Natural killer cell (primary cell): ENCODE measurements around the gene FIGNL2. TPM values are rescaled to one million over a fixed set of nuclear protein-coding genes. Genes with fewer than 3 reads are reported as not detected.

Experiments
- ATAC-seq, 3 donors: fragments of 150-1000 bp in 2 of 3; fragments of 200-7000 bp in 1 of 3; cut with Tn5 transposase; 1 replicate in 1 of 3; 2 replicates in 2 of 3; pipeline ENCODE4 v1.10.0; 2021; ENCODE audit warnings: mild to moderate bottlenecking in 2 of 3, moderate library complexity in 2 of 3
- DNase-seq, 2 donors: peaks; one replicate each; pipeline versions ENCODE4 v3.0.0 to v3.0.0-alpha.2; 2013 to 2021; ENCODE audit warnings: mixed read lengths in 1 of 2
- H3K27ac ChIP-seq: one replicate; pipeline ENCODE4 v1.5.1; 2013; ENCODE audit warnings: mild to moderate bottlenecking, low read length
- H3K27me3 ChIP-seq: one replicate; pipeline ENCODE4 v1.6.1; 2013; ENCODE audit warnings: low read length; ENCODE audit not compliant: control insufficient read depth, insufficient read depth
- H3K36me3 ChIP-seq: one replicate; pipeline ENCODE4 v1.6.1; 2013; ENCODE audit warnings: low read length; ENCODE audit not compliant: control insufficient read depth, insufficient read depth
- H3K4me1 ChIP-seq: one replicate; pipeline ENCODE4 v1.6.1; 2013; ENCODE audit warnings: low read length; ENCODE audit not compliant: control insufficient read depth, insufficient read depth
- H3K4me3 ChIP-seq: one replicate; pipeline ENCODE4 v1.5.1; 2013; ENCODE audit warnings: low read length
- H3K9me3 ChIP-seq: one replicate; pipeline ENCODE4 v1.6.1; 2013; ENCODE audit warnings: low read length; ENCODE audit not compliant: control insufficient read depth, insufficient read depth
- H3K27ac Mint-ChIP-seq, 2 donors: one replicate each; pipeline ENCODE4 v1.8.0; 2022; ENCODE audit warnings: mild to moderate bottlenecking in 2 of 2, mixed read lengths in 2 of 2, moderate library complexity in 1 of 2
- H3K27me3 Mint-ChIP-seq, 2 donors: one replicate each; pipeline ENCODE4 v1.8.0; 2022; ENCODE audit warnings: low read depth in 2 of 2, mixed read lengths in 2 of 2
- H3K36me3 Mint-ChIP-seq: one replicate; pipeline ENCODE4 v1.8.0; 2022; ENCODE audit warnings: mixed read lengths
- H3K4me1 Mint-ChIP-seq, 2 donors: one replicate each; pipeline ENCODE4 v1.8.0; 2022; ENCODE audit warnings: mixed read lengths in 2 of 2
- H3K4me3 Mint-ChIP-seq: one replicate; pipeline ENCODE4 v1.8.0; 2022; ENCODE audit warnings: mild to moderate bottlenecking, moderate library complexity, mixed read lengths
- H3K9me3 Mint-ChIP-seq, 2 donors: one replicate each; pipeline ENCODE4 v1.8.0; 2022; ENCODE audit warnings: mixed read lengths in 2 of 2
- WGBS: methylation state at CpG from one replicate; pipeline ENCODE4 v1.1.7; 2013; ENCODE audit warnings: missing lambda C conversion rate; ENCODE audit not compliant: insufficient coverage; 5-methylcytosine and 5-hydroxymethylcytosine counted together
- intact Hi-C: fragments of 100-400 bp; cut with micrococcal nuclease; formaldehyde crosslinking; loops from one replicate; pipeline ENCODE4 v1.14.2; 2022
- total RNA-seq, 4 donors: library from RNA; stranded (reverse); fragments of 120-200 nt in 1 of 4; gene quantifications; one replicate each; pipeline versions ENCODE4 v1.2.3 to v1.2.4, GENCODE V29; 2013 to 2022
- TF ChIP-seq, protein P1 (sequence below): fragments of 200-600 bp; IDR thresholded peaks from one replicate; pipeline ENCODE4 v1.8.0; 2022; ENCODE audit warnings: antibody characterized with exemption

The FIGNL2 gene
- total RNA-seq, 3 donors from 2014 or later (not counting 1 experiment from before 2014, with no cell fraction given), result 1.4 to 1.6 (median 1.5) TPM

GRCh38 chr12:51785906-51786305, 62.6 kb downstream of the FIGNL2 start:
- ATAC-seq, result no peak
- intact Hi-C loops, result no loop called here
- H3K4me3 ChIP-seq, result no peak overlapping the region
- WGBS, result 100% methylated on average over 1 of the region's 2 CpGs
- no peak overlapping the region for H3K4me3 Mint-ChIP-seq
- no peak for DNase-seq
- H3K27ac ChIP-seq, result no peak overlapping the region
- H3K9me3 ChIP-seq, result no peaks in the 10 kb centered on the region
- no peaks in the 10 kb centered on the region for H3K36me3 ChIP-seq
- no peaks in the 10 kb centered on the region for H3K4me1 Mint-ChIP-seq
- no peaks in the 10 kb centered on the region for H3K9me3 Mint-ChIP-seq
- no peaks in the 10 kb centered on the region for H3K36me3 Mint-ChIP-seq
- H3K27ac Mint-ChIP-seq, result no peak overlapping the region
- no peaks in the 10 kb centered on the region for H3K4me1 ChIP-seq
- TF ChIP-seq, protein P1, sequence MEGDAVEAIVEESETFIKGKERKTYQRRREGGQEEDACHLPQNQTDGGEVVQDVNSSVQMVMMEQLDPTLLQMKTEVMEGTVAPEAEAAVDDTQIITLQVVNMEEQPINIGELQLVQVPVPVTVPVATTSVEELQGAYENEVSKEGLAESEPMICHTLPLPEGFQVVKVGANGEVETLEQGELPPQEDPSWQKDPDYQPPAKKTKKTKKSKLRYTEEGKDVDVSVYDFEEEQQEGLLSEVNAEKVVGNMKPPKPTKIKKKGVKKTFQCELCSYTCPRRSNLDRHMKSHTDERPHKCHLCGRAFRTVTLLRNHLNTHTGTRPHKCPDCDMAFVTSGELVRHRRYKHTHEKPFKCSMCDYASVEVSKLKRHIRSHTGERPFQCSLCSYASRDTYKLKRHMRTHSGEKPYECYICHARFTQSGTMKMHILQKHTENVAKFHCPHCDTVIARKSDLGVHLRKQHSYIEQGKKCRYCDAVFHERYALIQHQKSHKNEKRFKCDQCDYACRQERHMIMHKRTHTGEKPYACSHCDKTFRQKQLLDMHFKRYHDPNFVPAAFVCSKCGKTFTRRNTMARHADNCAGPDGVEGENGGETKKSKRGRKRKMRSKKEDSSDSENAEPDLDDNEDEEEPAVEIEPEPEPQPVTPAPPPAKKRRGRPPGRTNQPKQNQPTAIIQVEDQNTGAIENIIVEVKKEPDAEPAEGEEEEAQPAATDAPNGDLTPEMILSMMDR, result no peak
- peaks cover 0 to 3% of the 10 kb centered on the region in 2 donors for H3K27me3 Mint-ChIP-seq
- no peaks in the 10 kb centered on the region for H3K27me3 ChIP-seq

GRCh38 chr12:51784688-51785087, 63.8 kb downstream of the FIGNL2 start:
- ATAC-seq, result no peak
- no peak overlapping the region for H3K4me3 ChIP-seq
- Mint-ChIP-seq H3K36me3 (no peaks in the 10 kb centered on the region), H3K4me1 (no peaks in the 10 kb centered on the region), H3K9me3 (no peaks in the 10 kb centered on the region), H3K27ac (no peak overlapping the region), H3K27me3 (peaks cover 0 to 3% of the 10 kb centered on the region in 2 donors), H3K4me3 (no peak overlapping the region)
- intact Hi-C loops, result no loop called here
- H3K27me3 ChIP-seq, result no peaks in the 10 kb centered on the region
- 42% methylated on average over 2 of the region's 3 CpGs for WGBS
- no peaks in the 10 kb centered on the region for H3K9me3 ChIP-seq
- no peak for DNase-seq
- H3K27ac ChIP-seq, result no peak overlapping the region
- no peaks in the 10 kb centered on the region for H3K4me1 ChIP-seq
- no peaks in the 10 kb centered on the region for H3K36me3 ChIP-seq
- TF ChIP-seq, protein P1, result no peak

DNA sequence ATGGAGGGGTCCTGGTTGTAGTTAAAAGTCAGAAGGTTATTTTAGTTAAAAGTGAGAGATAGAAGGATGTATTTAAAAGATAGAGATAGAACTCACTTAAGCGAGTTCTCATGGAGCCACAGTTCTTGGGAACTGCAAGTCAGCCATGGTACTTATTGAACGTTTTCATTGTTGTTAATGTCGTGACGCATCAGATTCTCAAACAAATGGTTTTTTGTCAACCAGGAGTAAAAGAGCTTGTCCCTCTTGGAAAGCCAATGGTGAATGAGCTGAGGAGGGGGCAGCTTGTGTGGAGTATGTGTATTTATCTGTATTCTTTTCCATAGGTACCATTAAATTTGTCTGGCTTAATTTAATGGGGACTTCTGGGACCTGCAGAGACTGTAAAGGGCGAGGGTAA, 68.6 kb downstream of the FIGNL2 start:
- no peak overlapping the region for H3K4me3 ChIP-seq
- Mint-ChIP-seq H3K9me3 (no peaks in the 10 kb centered on the region), H3K27ac (no peak overlapping the region), H3K27me3 (peaks cover 5 to 6% of the 10 kb centered on the region in 2 donors), H3K4me3 (no peak overlapping the region), H3K4me1 (no peaks in the 10 kb centered on the region), H3K36me3 (no peaks in the 10 kb centered on the region)
- H3K9me3 ChIP-seq, result no peaks in the 10 kb centered on the region
- WGBS, result 94% methylated on average over 5 of the region's 5 CpGs
- no peaks in the 10 kb centered on the region for H3K36me3 ChIP-seq
- ATAC-seq (no peak), DNase-seq (no peak)
- intact Hi-C loops, result no loop called here
- no peaks in the 10 kb centered on the region for H3K27me3 ChIP-seq
- TF ChIP-seq, protein P1, result no peak
- H3K27ac ChIP-seq, result no peak overlapping the region
- no peaks in the 10 kb centered on the region for H3K4me1 ChIP-seq

DNA sequence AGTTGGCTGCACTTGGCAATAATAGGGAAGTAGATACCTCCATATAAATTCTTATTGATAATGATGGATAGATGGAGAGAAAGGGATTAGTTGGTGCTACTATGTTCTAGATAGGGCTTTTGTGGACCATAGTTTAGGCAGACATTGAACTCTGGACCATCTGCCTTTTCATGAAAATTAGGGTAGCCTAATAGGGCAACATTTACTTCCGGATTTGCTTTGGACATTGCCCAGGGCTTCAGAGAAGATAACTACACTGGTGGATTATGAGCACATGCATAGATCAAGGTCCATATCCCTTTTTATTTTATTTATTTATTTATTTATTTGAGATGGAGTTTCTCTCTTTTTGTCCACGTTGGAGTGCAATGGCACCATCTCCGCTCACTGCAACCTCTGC, 70.5 kb downstream of the FIGNL2 start:
- Mint-ChIP-seq H3K9me3 (no peaks in the 10 kb centered on the region), H3K27ac (no peak overlapping the region), H3K4me1 (no peaks in the 10 kb centered on the region), H3K36me3 (no peaks in the 10 kb centered on the region), H3K4me3 (no peak overlapping the region), H3K27me3 (peaks cover 5 to 6% of the 10 kb centered on the region in 2 donors)
- Histone ChIP-seq H3K27me3 (no peaks in the 10 kb centered on the region), H3K9me3 (no peaks in the 10 kb centered on the region), H3K4me1 (no peaks in the 10 kb centered on the region), H3K36me3 (no peaks in the 10 kb centered on the region), H3K4me3 (no peak overlapping the region), H3K27ac (no peak overlapping the region)
- DNase-seq (no peak), ATAC-seq (no peak)
- WGBS, result 95% methylated on average over 3 of the region's 3 CpGs
- intact Hi-C loops, result no loop called here
- TF ChIP-seq, protein P1, result no peak
